K562 (cell line): ENCODE data around the gene HSF4. TPM values are rescaled to one million over a fixed set of nuclear protein-coding genes. Genes with fewer than 3 reads are reported as not detected.

Source experiments
- BCL6 ChIP-seq: fragments of 250-450 bp; sonication (Bioruptor Pico); IDR thresholded peaks from 2 replicates; pipeline ENCODE4 v1.4.0; 2020
- CREB1 ChIP-seq, 2 experiments: sonication (generic) in 1 of 2; formaldehyde crosslinking in 1 of 2; IDR thresholded peaks; 2 replicates each; pipeline versions ENCODE4 v1.6.1 to v1.8.0; 2012 to 2022; ENCODE audit warnings: inconsistent platforms in 1 of 2, mild to moderate bottlenecking in 1 of 2, missing genetic modification reagents in 1 of 2, moderate library complexity in 1 of 2
- E2F5 ChIP-seq: sonication (generic); formaldehyde crosslinking; IDR thresholded peaks from 2 replicates; pipeline ENCODE4 v1.8.0; 2022; ENCODE audit warnings: mild to moderate bottlenecking, missing genetic modification reagents
- EHMT2 ChIP-seq: fragments of 450-650 bp; IDR thresholded peaks from 2 replicates; pipeline ENCODE4 v1.6.1; 2018; ENCODE audit warnings: antibody characterized with exemption
- FOXK2 ChIP-seq, 2 experiments: fragments of 450-650 bp; IDR thresholded peaks in 1 of 2; conservative IDR thresholded peaks in 1 of 2; 2 replicates each; pipeline ENCODE4 v1.6.1; 2016; ENCODE audit warnings: low read depth in 2 of 2, mild to moderate bottlenecking in 1 of 2
- HDAC1 ChIP-seq, 2 experiments: fragments of 450-650 bp; IDR thresholded peaks; 2 replicates each; pipeline ENCODE4 v1.6.1; 2016 to 2017; ENCODE audit warnings: inconsistent platforms in 1 of 2, mild to moderate bottlenecking in 1 of 2, moderate library complexity in 1 of 2
- KAT7 ChIP-seq: sonication (generic); formaldehyde crosslinking; IDR thresholded peaks from 2 replicates; pipeline ENCODE4 v1.8.0; 2022; ENCODE audit warnings: missing genetic modification reagents, mild to moderate bottlenecking, borderline replicate concordance
- NCOA6 ChIP-seq: fragments of 450-650 bp; IDR thresholded peaks from 2 replicates; pipeline ENCODE4 v1.6.1; 2017; ENCODE audit warnings: mild to moderate bottlenecking
- RBM22 ChIP-seq: fragments of 200-400 bp; formaldehyde crosslinking; IDR thresholded peaks from 2 replicates; pipeline ENCODE4 v1.6.1; 2018; ENCODE audit warnings: low read length, low read depth; ENCODE audit not compliant: poor library complexity, severe bottlenecking
- SMARCB1 ChIP-seq: IDR thresholded peaks from 2 replicates; pipeline ENCODE4 v1.6.1; 2011; ENCODE audit warnings: improper control_type of control experiment, low read depth; ENCODE audit not compliant: insufficient read length
- STAG1 ChIP-seq: sonication (generic); formaldehyde crosslinking; IDR thresholded peaks from 2 replicates; pipeline ENCODE4 v1.5.0; 2020; ENCODE audit warnings: missing genetic modification reagents, borderline replicate concordance
- THRA ChIP-seq: fragments of 450-650 bp; IDR thresholded peaks from 2 replicates; pipeline ENCODE4 v1.6.1; 2017; ENCODE audit warnings: mild to moderate bottlenecking, moderate library complexity
- ZHX1 ChIP-seq: fragments of 150-350 bp; conservative IDR thresholded peaks from 2 replicates; pipeline ENCODE4 v1.6.1; 2014; ENCODE audit warnings: low read length
- polyA plus RNA-seq, 8 experiments: library from polyadenylated mRNA; depleted of rRNA in 4 of 8; stranded (reverse) in 5 of 8; unstranded in 3 of 8; fragments of >200 nt; fragmentation: Nextera tagmentation in 2 of 8; fragmentation: Illumina TruSeq in 1 of 8; extraction: Ambion mirVana in 2 of 8; extraction: Trizol in 1 of 8; gene quantifications; 2 replicates each; pipeline versions ENCODE4 v1.2.1 to v1.2.3, GENCODE V29; 2011 to 2014; ENCODE audit warnings: inconsistent platforms in 1 of 8, missing spikeins in 1 of 8
- total RNA-seq, 7 experiments: library from RNA; depleted of rRNA in 6 of 7; stranded (reverse); fragments of >200 nt in 6 of 7; fragmentation: Illumina TruSeq in 2 of 7; extraction: Trizol in 2 of 7; gene quantifications; 2 replicates each; pipeline versions ENCODE4 v1.2.1 to v1.2.3, GENCODE V29; 2011 to 2021; ENCODE audit warnings: low replicate concordance in 1 of 7

HSF4 gene
- total and polyA plus RNA-seq, 9 of the 15 experiments (the other 6 are each of a cell fraction or from before 2014, with no cell fraction given), result 0.50 to 35.4 (median 8.8) TPM; not detected in 1

- TF ChIP-seq ZHX1, result 0 out of 2 replicates have a peak, but pooled peaks have one; percentile 38
- no peak for TF ChIP-seq RBM22
- TF ChIP-seq CREB1 (IDR thresholded peaks at IDR 0.05), result no peak
- peak; percentile 84 for TF ChIP-seq CREB1 (CRISPR knock-in tag; IDR thresholded peaks at IDR 0.05)
- no peak for TF ChIP-seq BCL6 (CRISPR knock-in tag)
- peak; percentile 99 for TF ChIP-seq EHMT2
- peak; percentile 76; the same call in 1 of the 2 replicates for TF ChIP-seq STAG1 (CRISPR knock-in tag)
- peak in 1 of 2 experiments; percentile 94; a peak in 2 of 4 replicates for TF ChIP-seq HDAC1 (IDR thresholded peaks at IDR 0.05)
- TF ChIP-seq E2F5 (CRISPR knock-in tag), result peak; percentile 81
- peak; percentile 74 for TF ChIP-seq NCOA6
- 0 out of 4 replicates have a peak, but pooled peaks of 1 of the 2 experiments have one; percentile 20 for TF ChIP-seq FOXK2 (conservative IDR thresholded peaks at IDR 0.05 in 1 of 2, IDR thresholded peaks at IDR 0.05 in 1 of 2; ENCODE audit: low read depth in 2 of 2)
- TF ChIP-seq KAT7 (CRISPR knock-in tag), result peak; percentile 93; the same call in 1 of the 2 replicates
- TF ChIP-seq SMARCB1, result peak; percentile 65
- no peak for TF ChIP-seq THRA
Observed at GRCh38 chr16:67184995-67185650, 20.6 kb downstream of the HSF4 start (continued).
